Liver (tissue), 9 donors: ENCODE data around the gene PIEZO1. TPM values are rescaled to one million over a fixed set of nuclear protein-coding genes. Genes with fewer than 3 reads are reported as not detected.

Experiments
- DNase-seq: peaks from one replicate; pipeline ENCODE4 v3.0.0-alpha.2; 2017; ENCODE audit warnings: low spot score
- H3K27ac ChIP-seq, 2 donors: one replicate each; pipeline ENCODE4 v1.7.0; 2013; ENCODE audit warnings: inconsistent platforms in 2 of 2, low read length in 2 of 2, control low read depth in 1 of 2, low read depth in 1 of 2, mild to moderate bottlenecking in 1 of 2
- H3K27me3 ChIP-seq, 4 donors: one replicate each; pipeline versions ENCODE4 v1.6.1 to v1.7.0; 2013; ENCODE audit warnings: low read length in 3 of 4, inconsistent platforms in 1 of 4, mild to moderate bottlenecking in 1 of 4, moderate library complexity in 1 of 4; ENCODE audit not compliant: control insufficient read depth in 4 of 4, insufficient read depth in 4 of 4
- H3K36me3 ChIP-seq, 4 donors: one replicate each; pipeline versions ENCODE4 v1.6.1 to v1.7.0; 2013; ENCODE audit warnings: low read length in 3 of 4, mild to moderate bottlenecking in 3 of 4, low read depth in 1 of 4, moderate library complexity in 1 of 4; ENCODE audit not compliant: control insufficient read depth in 4 of 4, insufficient read depth in 3 of 4
- H3K4me1 ChIP-seq, 4 donors: one replicate each; pipeline versions ENCODE4 v1.6.1 to v1.7.0; 2013; ENCODE audit warnings: low read length in 3 of 4, mild to moderate bottlenecking in 3 of 4, moderate library complexity in 1 of 4; ENCODE audit not compliant: control insufficient read depth in 4 of 4, insufficient read depth in 4 of 4
- H3K4me3 ChIP-seq, 3 donors: one replicate each; pipeline versions ENCODE4 v1.6.1 to v1.7.0; 2013; ENCODE audit warnings: low read length in 3 of 3, control low read depth in 1 of 3, low read depth in 1 of 3, mild to moderate bottlenecking in 1 of 3
- H3K9ac ChIP-seq, 2 donors: one replicate each; pipeline ENCODE4 v1.7.0; 2013; ENCODE audit warnings: low read length in 2 of 2, mild to moderate bottlenecking in 2 of 2, moderate library complexity in 2 of 2, control low read depth in 1 of 2, low read depth in 1 of 2
- H3K9me3 ChIP-seq, 4 donors: one replicate each; pipeline versions ENCODE4 v1.6.1 to v1.7.0; 2013; ENCODE audit warnings: low read length in 3 of 4; ENCODE audit not compliant: control insufficient read depth in 4 of 4
- EGR1 ChIP-seq, 2 donors: IDR thresholded peaks; 2 replicates each; pipeline ENCODE4 v1.6.1; 2016 to 2018; ENCODE audit warnings: antibody characterized with exemption in 2 of 2, low read depth in 2 of 2
- HNF4A ChIP-seq, 2 donors: conservative IDR thresholded peaks; 2 replicates each; pipeline ENCODE4 v1.6.1; 2016; ENCODE audit warnings: antibody characterized with exemption in 2 of 2, mild to moderate bottlenecking in 2 of 2
- HNF4G ChIP-seq: IDR thresholded peaks from 2 replicates; pipeline ENCODE4 v1.6.1; 2016; ENCODE audit warnings: antibody characterized with exemption
- JUND ChIP-seq, 2 donors: IDR thresholded peaks; 2 replicates each; pipeline ENCODE4 v1.6.1; 2016; ENCODE audit warnings: antibody characterized with exemption in 2 of 2
- RAD21 ChIP-seq, 2 donors: IDR thresholded peaks; 2 replicates each; pipeline ENCODE4 v1.6.1; 2016; ENCODE audit warnings: antibody characterized with exemption in 2 of 2, mild to moderate bottlenecking in 2 of 2
- RXRA ChIP-seq, 2 donors: IDR thresholded peaks; 2 replicates each; pipeline ENCODE4 v1.6.1; 2017 to 2018; ENCODE audit warnings: antibody characterized with exemption in 2 of 2, mild to moderate bottlenecking in 1 of 2
- TAF1 ChIP-seq: conservative IDR thresholded peaks from 2 replicates; pipeline ENCODE4 v1.6.1; 2016; ENCODE audit warnings: antibody characterized with exemption, mild to moderate bottlenecking
- WGBS: extraction: QIAGEN DNeasy Blood & Tissue Kit; methylation state at CpG from one replicate; pipeline ENCODE4 v1.1.7; 2013; 5-methylcytosine and 5-hydroxymethylcytosine counted together
- polyA plus RNA-seq, 2 donors: library from polyadenylated mRNA; stranded (reverse) in 1 of 2; unstranded in 1 of 2; fragments of 200-250 nt in 1 of 2; fragments of >200 nt in 1 of 2; fragmentation: Nextera tagmentation in 1 of 2; extraction: Ambion mirVana in 1 of 2; gene quantifications; one replicate each; pipeline versions ENCODE4 v1.2.1 to v1.2.3, GENCODE V29; 2013 to 2015
- total RNA-seq, 2 donors: library from RNA; depleted of rRNA; stranded (reverse); fragments of >200 nt; gene quantifications; one replicate each; pipeline ENCODE4 v1.2.3, GENCODE V29; 2014
- TF ChIP-seq, protein P1 (sequence below): fragments of 150-350 bp; IDR thresholded peaks from 2 replicates; pipeline ENCODE4 v1.5.1; 2017; ENCODE audit warnings: improper control_type of control experiment, low read depth, low read length; ENCODE audit not compliant: missing input control
- TF ChIP-seq, protein P2 (sequence below): IDR thresholded peaks from 2 replicates; pipeline ENCODE4 v1.6.1; 2016; ENCODE audit warnings: antibody characterized with exemption, mild to moderate bottlenecking
- TF ChIP-seq, protein P3 (sequence below): IDR thresholded peaks from 2 replicates; pipeline ENCODE4 v1.6.1; 2016; ENCODE audit warnings: antibody characterized with exemption
- donor health status: healthy.
- donor health status: healthy.
- donor health status: healthy.
- donor health status: healthy.
- donor health status: healthy.

The PIEZO1 gene, protein sequence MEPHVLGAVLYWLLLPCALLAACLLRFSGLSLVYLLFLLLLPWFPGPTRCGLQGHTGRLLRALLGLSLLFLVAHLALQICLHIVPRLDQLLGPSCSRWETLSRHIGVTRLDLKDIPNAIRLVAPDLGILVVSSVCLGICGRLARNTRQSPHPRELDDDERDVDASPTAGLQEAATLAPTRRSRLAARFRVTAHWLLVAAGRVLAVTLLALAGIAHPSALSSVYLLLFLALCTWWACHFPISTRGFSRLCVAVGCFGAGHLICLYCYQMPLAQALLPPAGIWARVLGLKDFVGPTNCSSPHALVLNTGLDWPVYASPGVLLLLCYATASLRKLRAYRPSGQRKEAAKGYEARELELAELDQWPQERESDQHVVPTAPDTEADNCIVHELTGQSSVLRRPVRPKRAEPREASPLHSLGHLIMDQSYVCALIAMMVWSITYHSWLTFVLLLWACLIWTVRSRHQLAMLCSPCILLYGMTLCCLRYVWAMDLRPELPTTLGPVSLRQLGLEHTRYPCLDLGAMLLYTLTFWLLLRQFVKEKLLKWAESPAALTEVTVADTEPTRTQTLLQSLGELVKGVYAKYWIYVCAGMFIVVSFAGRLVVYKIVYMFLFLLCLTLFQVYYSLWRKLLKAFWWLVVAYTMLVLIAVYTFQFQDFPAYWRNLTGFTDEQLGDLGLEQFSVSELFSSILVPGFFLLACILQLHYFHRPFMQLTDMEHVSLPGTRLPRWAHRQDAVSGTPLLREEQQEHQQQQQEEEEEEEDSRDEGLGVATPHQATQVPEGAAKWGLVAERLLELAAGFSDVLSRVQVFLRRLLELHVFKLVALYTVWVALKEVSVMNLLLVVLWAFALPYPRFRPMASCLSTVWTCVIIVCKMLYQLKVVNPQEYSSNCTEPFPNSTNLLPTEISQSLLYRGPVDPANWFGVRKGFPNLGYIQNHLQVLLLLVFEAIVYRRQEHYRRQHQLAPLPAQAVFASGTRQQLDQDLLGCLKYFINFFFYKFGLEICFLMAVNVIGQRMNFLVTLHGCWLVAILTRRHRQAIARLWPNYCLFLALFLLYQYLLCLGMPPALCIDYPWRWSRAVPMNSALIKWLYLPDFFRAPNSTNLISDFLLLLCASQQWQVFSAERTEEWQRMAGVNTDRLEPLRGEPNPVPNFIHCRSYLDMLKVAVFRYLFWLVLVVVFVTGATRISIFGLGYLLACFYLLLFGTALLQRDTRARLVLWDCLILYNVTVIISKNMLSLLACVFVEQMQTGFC (N-terminal part only)
- total RNA-seq (10 to 100 TPM; 59.7 to 74.7 TPM), polyA plus RNA-seq (10 to 100 TPM; 15.3 to 58.7 TPM)

DNA sequence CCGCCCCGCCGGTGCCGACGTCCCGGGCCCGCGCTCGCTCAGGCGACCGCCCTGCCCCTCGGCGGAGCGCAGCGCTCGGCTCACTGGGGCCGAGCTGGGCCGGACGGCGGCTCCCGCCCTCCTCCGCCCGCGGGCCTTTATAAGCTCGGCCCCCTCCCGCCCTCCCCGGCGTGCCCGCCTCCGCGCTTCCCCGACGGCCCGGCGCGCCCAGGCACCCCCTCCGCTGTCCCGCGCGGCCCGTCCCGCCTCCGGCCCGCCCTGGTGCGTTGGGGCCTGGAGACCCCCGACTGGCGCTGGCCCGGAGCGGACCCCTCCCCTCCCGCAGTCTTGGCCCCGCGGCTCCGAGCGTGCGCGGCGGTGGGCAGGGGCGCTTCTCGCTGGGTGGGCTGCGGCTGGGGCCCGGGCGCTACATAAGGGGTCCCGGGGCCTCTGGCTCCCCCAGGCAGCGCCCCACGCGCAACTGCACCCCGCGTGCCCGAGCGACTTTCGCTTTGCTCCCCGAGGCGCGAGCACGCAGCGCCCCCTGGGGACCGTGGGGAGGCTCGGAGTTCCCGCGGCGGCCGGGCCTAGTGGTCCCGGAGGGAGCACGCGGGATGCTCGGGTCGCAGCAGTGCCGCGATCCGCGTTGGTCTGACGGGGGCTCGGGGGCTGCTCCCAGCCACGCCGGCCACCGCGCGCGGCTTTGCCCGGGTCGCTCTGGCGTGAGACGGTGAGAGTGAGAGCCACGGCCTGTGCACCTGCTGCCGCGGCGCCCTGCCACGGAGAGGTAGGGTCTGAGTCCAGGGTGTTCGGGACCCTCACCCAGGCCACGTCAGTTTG is at the start of gene PIEZO1:
PIEZO1 (minus strand) TSS at position 115 of the 819 bp plus-strand sequence. CDS start 256 bp downstream, outside the sequence.
- TF ChIP-seq HNF4A (conservative IDR thresholded peaks at IDR 0.05), result no peak
- no peak for TF ChIP-seq EGR1 (IDR thresholded peaks at IDR 0.05; ENCODE audit: low read depth in 2 of 2)
- no peak for TF ChIP-seq JUND (IDR thresholded peaks at IDR 0.05)
- TF ChIP-seq, protein P1, sequence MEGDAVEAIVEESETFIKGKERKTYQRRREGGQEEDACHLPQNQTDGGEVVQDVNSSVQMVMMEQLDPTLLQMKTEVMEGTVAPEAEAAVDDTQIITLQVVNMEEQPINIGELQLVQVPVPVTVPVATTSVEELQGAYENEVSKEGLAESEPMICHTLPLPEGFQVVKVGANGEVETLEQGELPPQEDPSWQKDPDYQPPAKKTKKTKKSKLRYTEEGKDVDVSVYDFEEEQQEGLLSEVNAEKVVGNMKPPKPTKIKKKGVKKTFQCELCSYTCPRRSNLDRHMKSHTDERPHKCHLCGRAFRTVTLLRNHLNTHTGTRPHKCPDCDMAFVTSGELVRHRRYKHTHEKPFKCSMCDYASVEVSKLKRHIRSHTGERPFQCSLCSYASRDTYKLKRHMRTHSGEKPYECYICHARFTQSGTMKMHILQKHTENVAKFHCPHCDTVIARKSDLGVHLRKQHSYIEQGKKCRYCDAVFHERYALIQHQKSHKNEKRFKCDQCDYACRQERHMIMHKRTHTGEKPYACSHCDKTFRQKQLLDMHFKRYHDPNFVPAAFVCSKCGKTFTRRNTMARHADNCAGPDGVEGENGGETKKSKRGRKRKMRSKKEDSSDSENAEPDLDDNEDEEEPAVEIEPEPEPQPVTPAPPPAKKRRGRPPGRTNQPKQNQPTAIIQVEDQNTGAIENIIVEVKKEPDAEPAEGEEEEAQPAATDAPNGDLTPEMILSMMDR, result peak; percentile 77
- TF ChIP-seq RAD21 (IDR thresholded peaks at IDR 0.05), result peak; percentile 73 to 79
- Histone ChIP-seq H3K27ac (peak within 1 kb of the TSS; percentile 61 to 90), H3K4me3 (peak within 1 kb of the TSS; percentile 14 to 91 (median 57)), H3K9ac (peak within 1 kb of the TSS in 1 of 2 donors; percentile 28), H3K4me1 (peaks cover 12 to 56% (median 38%) of the 10 kb centered on the region in 4 donors), H3K27me3 (no peaks in the 10 kb centered on the region), H3K36me3 (no peaks in the 10 kb centered on the region), H3K9me3 (no peaks in the 10 kb centered on the region)
- DNase-seq, result peak; percentile 85
- WGBS, result 5% methylated on average over 110 of the region's 110 CpGs

DNA sequence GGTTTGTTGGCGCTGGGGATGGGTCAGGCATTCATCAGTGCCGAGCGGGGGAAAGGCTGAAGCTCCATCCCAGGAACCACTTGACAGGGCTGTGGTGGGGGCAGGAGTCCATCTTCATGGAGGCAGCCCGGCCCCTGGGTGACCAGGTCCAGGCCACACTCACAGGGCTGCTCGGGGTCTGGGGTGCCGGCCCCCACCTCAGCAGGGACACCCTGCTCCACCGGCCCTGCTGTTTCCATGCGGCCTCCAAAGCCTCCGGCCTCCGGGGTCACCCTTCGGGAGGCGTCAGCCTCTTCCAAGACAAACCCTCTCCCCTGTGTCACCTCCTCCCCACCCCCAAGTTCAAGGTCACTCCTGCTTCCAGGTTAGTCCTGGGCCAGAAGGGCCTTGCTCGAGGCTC is 49.6 kb upstream of the PIEZO1 start:
- no peak overlapping the region for H3K9ac ChIP-seq
- no peaks in the 10 kb centered on the region for H3K4me1 ChIP-seq
- no peak for DNase-seq
- peaks cover 0 to 15% (median 5%) of the 10 kb centered on the region in 4 donors for H3K36me3 ChIP-seq
- H3K9me3 ChIP-seq, result no peaks in the 10 kb centered on the region
- 96% methylated on average over 13 of the region's 13 CpGs for WGBS
- H3K4me3 ChIP-seq, result no peak overlapping the region
- TF ChIP-seq EGR1 (IDR thresholded peaks at IDR 0.05; ENCODE audit: low read depth in 2 of 2) (no peak), HNF4G (no peak), RXRA (IDR thresholded peaks at IDR 0.05) (no peak), HNF4A (conservative IDR thresholded peaks at IDR 0.05) (no peak), JUND (IDR thresholded peaks at IDR 0.05) (no peak), TAF1 (no peak)
- TF ChIP-seq, protein P2, sequence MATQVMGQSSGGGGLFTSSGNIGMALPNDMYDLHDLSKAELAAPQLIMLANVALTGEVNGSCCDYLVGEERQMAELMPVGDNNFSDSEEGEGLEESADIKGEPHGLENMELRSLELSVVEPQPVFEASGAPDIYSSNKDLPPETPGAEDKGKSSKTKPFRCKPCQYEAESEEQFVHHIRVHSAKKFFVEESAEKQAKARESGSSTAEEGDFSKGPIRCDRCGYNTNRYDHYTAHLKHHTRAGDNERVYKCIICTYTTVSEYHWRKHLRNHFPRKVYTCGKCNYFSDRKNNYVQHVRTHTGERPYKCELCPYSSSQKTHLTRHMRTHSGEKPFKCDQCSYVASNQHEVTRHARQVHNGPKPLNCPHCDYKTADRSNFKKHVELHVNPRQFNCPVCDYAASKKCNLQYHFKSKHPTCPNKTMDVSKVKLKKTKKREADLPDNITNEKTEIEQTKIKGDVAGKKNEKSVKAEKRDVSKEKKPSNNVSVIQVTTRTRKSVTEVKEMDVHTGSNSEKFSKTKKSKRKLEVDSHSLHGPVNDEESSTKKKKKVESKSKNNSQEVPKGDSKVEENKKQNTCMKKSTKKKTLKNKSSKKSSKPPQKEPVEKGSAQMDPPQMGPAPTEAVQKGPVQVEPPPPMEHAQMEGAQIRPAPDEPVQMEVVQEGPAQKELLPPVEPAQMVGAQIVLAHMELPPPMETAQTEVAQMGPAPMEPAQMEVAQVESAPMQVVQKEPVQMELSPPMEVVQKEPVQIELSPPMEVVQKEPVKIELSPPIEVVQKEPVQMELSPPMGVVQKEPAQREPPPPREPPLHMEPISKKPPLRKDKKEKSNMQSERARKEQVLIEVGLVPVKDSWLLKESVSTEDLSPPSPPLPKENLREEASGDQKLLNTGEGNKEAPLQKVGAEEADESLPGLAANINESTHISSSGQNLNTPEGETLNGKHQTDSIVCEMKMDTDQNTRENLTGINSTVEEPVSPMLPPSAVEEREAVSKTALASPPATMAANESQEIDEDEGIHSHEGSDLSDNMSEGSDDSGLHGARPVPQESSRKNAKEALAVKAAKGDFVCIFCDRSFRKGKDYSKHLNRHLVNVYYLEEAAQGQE, result no peak
- TF ChIP-seq, protein P3, sequence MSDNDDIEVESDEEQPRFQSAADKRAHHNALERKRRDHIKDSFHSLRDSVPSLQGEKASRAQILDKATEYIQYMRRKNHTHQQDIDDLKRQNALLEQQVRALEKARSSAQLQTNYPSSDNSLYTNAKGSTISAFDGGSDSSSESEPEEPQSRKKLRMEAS, result no peak
- H3K27me3 ChIP-seq, result no peaks in the 10 kb centered on the region
- no peak overlapping the region for H3K27ac ChIP-seq
